Stimulated activated CD4-positive, alpha-beta T cell treated with anti-CD3 and anti-CD28 coated beads, Interleukin-1b, Interleukin-23, amount 100 ng/mL, for 4 hours (primary cell): Measurements from ENCODE around the gene TRMT11.
"Not testable (repeated sequence)": the region's sequence is repeated elsewhere in the genome, so short reads cannot be mapped to it uniquely, and the experiment has no call there.

Source experiments
- DNase-seq, 2 donors: peaks; one replicate each; pipeline ENCODE4 v3.0.0-alpha.2; 2020; ENCODE audit warnings: low read depth in 2 of 2

The TRMT11 gene

DNA sequence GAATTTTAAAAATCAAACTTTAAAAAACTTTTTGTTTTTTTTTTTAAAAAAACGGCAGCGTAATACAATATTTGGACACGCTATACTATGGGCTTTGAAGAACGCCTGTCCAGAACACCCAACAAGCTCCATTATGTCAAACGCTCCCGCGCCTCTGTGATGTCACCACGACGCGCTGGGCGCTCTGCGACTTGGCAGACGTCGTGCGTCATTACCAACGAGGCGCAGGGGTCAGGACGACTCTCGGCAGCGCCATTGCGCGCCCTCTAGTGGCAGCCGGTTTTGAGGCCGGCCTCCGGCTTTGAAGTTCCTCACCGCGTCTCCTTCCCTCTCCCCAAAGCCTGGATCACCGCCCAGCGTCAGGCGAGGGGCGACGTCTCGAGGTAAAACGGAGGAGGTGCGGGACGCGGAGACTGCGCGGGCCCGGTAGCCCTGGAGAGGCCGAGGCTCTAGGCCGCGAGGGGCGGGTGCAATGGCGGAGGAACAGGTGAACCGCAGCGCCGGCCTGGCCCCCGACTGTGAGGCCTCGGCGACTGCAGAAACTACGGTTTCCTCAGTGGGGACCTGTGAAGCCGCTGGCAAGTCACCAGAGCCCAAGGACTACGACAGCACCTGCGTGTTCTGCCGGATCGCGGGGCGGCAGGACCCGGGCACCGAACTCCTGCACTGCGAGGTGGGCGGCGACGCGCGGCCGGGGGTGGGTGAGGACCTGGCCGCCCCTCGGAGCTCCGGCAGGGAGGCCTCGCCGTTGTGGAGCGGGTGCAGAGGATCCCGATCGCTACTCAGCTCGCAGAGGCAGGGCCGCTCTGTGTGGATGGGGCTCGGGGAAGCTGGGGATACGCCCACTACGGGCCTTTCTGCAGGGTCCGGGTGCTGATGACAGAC is 29.6 kb upstream of the TRMT11 start, which contains the start of gene HINT3:
HINT3 (plus strand) TSS at position 265 of the 885 bp plus-strand sequence; CDS start at position 473, 208 bp downstream.
- peak; percentile 98 to 99 for DNase-seq

DNA sequence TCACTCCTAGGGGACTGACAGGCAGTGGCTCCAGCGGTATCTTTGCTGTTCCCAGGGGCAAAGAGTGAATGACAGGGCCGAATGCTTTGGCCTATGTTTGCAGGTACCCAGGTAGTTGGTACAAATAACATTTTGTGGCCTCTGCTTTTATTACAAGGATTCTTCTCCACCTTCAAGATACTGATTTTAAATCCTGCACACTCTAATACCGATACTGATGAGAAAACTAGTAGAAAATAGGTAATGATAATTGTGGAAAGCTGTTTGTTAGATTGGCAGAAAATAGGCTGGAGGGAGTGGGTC is 29.0 kb upstream of the TRMT11 start:
- DNase-seq, result no peak

DNA sequence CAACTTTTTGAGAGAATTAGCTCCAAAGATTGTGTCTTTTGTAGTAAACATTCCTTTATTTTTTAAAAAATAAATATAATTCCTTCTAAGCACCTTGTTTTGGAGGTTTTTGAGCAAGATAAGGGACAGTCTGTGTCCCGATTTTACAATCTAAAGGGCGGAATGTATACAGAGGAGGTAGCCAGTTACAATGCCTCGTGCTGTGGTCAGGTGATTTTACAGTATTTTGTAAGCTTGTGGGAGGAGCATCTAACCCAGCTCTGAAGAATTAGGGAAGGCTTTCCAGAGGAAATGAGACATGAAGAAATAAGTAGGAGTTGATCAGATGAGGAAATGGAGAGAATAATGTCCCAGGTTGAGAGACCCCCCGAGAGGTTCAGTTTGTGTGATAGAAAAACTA is 28.5 kb upstream of the TRMT11 start:
- DNase-seq, result no peak

DNA sequence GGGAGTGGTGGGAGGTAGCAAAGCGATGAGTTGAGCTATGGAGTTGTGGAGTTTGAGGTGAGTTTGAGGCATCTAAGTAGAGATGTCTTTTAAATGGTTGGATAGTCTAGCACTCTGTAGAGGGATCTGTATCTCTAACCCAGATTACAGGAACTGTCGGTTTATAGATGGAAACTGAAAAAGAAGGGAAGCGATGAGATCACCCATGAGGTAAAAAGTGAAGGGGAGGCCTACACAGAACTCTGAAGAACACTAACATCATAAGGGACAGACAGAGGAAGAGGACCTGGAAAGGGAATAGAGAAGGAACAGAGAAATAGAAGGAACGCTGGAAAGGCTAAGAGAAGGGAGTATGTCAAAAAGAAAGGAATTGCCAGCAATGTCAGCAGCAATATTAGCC is 27.3 kb upstream of the TRMT11 start:
- DNase-seq, result no peak

DNA sequence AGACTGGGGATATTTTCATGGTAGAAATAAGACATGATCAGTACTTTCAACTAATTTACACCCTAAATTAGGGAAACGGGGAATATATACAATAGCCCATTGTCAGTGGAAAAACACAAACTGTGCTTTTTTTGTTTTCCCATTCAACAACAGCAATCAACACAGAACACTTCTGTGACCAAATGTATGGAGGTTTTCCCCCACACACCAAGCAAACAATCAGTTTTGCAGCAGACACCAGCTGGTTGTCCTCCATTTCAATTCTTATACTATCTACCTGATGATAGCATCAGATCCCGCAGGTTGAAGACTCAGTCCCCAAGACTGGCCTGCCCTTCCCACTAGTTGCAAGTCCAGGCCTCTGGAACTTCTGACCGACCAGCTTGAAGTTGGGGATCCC is 25.2 kb upstream of the TRMT11 start:
- DNase-seq, result no peak

DNA sequence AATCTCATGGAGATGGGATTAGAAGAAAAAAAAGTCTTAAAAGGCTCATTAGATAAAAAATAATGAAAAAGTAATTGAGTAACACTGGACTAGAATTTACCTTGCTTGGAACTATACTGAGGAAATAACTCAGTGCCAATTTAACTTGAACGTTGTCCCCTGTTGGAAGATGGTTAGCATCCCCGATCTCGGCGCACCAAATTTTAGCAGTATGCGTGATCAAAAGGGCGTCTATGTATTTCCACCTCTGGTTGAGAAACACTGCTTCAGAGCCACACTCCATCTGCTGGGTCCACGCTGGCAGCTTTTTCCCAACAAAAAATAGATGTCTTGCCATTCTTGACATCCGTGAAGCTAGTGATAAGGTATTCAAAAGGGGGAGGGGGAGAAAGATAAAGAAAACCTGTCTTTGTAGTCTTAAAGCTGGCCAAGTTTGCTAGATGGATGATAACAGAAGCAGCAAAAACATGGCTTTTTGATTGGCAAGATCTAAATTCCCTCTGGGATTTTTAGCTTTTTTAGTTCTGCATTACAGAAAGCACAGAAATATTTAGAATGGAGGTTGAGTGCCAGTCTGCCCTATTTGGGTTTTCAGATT is 23.3 kb upstream of the TRMT11 start:
- no peak for DNase-seq

DNA sequence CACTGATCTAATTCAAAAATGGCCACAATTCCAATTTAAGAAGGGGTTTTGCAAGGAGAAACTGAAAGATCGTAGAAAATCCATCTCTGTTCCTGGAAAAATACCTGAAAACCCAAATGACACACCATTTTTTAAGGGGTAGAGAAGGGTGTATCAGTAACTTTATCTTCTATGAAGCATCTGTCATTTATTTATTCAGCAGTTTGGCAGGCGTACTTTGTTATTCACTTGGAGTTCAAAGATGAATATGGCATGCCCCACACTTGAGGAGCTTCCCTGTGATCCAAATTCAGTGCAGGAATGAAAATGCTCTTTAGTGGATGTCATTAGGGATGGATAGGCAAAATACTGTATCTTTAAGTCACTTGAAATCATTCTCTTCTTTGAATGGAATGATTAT is 22.5 kb upstream of the TRMT11 start:
- no peak for DNase-seq

DNA sequence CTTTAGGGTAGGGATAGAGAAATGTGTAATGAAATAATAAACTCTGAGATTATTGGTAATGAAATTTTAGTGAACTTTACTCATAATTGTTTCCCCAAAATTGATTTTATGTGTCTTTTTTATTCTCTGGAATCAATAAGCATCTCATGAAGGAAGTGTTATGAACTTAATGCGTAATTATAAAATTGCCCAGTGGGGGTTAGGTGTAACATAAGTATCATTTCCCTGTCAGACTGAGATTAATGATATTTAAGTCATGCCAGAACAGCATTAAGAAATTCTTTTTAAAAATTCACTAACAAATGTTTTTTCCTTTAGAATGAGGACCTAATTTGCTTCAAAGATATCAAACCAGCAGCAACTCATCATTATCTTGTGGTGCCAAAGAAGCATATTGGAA is 19.8 kb upstream of the TRMT11 start:
- no peak for DNase-seq

DNA sequence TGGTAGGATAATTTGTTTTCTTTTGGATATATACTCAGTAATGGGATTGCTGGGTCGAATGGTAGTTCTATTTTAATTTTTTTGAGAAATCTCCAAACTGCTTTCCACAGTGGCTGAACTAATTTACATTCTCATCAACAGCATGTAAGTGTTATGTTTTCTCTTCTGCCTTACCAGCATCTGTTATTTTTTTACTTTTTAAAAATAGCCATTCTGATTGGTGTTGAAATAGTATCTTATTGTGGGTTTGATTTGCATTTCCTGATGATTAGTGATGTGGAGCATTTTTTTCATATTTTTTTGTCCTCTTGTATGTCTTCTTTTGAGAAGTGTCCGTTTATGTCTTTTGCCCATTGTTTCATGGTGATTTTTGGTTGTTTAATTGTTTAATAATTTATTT is 17.8 kb upstream of the TRMT11 start:
- no peak for DNase-seq

DNA sequence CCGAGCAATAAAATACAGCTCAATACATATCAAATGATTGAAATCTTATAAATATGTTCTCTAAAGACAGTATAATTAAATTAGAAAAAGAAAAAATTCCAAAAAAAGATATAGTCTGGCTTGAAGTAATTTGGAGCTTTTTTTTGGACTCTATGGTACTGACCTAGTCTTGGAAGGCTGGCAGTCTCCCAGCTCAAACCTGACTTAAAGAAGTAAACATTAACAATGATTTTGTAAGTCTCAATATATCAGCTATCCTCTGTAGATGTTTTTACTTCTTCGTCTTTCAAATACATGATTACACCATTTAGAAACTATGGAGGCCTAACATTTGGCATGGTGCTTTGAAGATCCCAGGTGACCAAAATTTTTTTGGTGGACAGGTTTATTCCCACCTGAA is 15.6 kb upstream of the TRMT11 start:
- DNase-seq, result no peak

DNA sequence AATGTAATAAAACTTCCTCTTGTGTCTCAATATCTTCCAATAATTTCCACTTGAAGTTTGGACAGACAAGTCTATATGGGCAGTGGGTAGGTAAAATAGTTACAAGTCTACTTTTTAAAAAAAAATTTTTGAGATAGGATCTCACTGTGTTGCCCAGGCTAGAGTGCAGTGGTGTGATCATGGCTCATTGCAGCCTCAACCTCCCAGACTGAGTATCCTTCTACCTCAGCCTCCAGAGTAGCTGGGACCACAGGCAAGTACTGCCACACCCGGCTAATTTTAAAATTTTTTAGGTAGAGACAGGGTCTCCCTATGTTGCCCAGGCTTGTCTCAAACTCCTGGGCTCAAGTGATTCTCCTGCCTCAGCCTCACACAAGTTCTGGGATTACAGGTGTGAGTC is 13.9 kb upstream of the TRMT11 start:
- not testable (repeated sequence) for DNase-seq

DNA sequence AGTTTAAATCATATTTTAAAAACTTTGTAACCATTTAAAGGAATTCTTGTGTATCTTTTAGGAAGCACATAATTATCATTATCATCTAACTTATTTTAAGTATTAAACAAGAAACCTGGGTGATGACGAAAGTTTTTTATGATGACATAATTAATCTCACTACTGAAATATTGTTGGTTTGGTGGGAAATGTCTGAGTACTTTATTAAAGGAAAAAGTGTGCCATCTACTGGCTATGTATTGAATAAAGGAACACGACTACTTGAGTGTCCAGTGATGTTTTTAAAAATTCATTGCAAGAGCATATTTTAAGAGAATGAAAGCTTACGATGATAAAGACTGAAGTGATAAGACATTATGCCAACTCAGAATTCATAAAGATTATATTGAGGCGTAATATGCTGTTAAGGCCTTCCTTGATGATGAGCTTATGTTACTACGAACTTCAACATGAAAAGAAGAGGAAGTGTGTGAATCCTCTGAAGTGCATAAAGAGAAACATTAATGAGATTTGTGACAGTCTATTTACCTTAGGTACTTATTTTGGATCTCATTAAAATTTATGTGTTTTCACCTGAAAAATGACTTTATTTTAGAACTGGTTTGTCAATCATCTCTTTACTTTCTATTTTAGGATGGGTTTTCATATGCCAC is 12.0 kb upstream of the TRMT11 start:
- DNase-seq, result no peak

DNA sequence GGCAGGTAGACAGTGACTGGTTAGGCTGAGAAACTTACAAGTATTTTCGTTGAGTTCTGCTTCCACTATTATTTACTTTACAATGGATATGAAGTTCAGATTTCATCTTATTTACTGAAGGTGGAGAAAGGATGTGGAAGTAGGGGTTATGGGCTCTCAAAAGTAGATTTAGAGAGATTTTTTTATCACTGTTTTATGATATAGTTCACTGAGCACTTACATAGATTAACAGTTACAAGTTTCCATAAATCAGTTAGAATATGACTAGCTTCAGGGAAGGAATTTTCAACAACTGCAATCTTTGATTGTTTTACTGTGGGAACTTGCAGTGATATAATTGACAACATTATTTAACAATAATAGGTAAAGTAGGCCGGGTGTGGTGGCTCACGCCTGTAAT is 7.2 kb upstream of the TRMT11 start:
- no peak for DNase-seq

DNA sequence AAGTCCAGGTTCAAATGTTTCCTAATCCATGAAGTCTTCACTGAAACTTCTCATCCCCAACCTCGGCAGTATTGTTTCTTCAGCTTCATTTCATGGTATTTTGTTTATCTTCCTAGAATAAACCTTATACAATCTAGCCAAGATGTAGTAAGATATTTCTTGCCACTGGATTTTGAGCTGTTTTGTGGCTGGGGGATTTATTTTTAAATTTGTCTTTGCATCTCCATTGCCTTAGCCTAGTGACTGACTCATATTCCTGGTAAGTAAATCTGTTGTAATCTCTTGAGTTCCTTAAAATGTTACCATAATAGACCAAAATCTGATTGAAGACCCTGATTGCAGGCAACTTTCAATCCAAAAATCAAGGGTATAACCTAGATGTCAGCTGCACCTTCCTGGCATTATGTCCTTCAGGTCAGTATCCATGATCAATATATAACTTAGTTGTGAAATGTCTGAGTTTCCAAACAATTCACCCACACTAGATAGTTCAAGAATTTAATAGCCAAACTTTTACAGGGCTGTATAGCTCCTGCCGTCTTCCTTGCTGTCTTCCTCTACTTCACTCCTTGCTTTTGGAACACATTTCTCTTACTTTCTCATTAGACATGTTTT is 4.7 kb upstream of the TRMT11 start:
- DNase-seq, result no peak

DNA sequence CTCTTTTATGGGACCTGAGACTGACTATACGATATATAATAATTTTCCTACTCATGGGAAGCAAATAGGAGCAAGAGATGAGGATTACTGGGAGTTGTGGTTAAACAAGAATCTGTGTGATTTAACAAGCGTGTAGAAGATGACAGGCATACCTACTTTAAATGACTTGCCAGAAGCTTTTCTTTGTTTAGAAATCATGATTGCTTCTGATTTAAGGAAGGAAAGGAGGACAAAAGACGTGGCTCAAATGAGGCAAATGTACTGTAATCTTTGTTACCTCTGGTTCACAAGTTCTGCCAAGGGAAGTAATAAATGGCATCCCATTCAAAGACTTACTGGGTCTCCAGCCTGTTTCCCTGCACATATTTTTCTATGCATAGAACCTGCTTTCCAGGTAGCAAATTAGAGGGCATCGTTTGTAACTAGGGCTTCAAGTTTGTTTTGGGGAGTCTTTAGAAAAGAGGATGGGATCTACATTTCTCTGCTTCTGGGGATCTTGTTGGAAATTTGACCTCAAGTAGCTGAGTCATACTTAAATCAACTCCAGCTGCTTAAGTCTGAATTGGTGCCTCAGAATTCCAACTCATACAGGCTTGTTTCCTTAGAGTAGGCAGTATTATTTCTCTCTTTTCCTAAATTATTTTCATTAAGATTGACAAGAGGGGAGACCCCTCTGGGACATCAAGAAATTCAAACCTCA is 2.9 kb upstream of the TRMT11 start:
- no peak for DNase-seq

DNA sequence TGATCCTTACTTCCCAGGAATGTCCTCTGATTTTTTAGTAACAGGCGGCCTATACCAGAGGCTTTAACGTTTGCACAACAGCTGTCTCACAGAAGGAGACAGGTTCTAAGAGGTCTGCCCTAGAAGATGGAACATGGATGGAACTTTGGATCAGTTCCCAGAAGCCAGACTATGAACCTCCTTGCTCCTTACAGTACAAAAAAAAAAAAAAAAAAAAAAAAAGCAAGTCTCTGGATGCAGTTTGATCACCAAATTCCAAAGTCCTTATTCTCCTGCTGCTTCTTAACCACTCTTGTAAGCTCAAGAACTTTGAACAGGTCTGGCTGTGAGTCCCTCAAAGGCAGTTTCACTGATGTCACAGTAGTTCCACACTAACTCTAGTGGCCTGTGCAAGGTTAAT is 2.0 kb upstream of the TRMT11 start:
- no peak for DNase-seq

DNA sequence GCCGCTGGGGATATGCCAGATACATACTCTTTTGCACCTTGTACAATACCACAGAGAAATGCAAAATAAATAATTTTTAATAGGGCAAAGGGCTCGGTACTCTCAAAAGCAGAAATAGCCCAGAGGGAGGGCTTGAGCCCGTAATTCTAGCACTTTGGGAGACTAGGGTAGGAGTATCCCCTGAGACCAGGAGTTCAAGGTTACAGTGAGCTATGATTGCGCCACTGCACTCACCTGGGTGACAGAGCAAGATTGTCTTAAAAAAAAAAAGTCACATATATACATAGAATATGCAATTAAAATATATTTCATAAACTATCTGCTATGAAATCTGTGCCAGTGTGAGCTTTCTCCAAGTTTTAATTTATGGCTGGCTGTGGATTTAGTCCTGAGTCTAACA is 818 bp upstream of the TRMT11 start:
- DNase-seq, result no peak

DNA sequence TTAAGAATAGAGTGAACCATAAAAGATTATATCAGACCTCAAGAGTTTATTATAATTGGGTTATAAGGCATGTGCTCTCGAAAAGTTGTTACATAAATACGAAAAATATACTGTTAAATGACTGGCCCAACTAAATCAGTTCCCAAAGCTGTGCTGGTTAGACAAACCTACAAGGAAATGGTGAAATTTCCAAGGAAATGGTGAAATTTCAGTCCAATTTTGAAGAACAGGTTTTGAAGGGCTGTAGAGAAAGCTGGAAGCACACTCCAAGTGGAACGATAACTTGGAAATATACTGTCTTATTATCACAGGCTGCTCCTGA is 400 bp upstream of the TRMT11 start:
- DNase-seq, result no peak

DNA sequence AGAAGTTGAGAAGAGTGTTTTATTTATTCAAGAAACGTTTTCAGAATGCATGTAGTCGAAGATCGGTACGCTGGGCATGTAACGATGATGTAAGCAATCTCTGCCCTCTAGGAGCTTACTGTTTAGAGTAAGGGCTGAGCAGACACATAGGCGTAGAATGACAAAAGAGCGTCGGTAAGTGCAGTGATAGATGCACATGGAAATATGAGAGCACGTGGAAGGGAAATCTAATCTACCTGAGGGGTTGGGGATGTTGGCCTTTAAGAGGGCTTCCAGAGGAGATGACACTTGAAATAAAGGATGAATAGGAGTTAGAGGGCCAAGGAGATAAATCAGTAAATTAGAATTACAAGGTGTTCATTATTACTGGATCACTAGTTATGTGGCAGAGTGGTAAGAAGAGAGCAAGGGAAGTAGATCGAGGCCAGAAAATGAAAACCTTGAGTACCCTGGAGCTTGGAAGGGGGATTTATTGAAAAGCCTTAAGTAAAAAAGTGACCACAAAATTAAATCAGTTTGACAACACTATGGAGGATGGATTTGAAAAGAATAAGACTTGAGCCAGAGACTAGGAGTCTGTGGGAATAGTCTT is 782 bp downstream of the TRMT11 start:
- peak in 1 of 2 donors; percentile 7 for DNase-seq

DNA sequence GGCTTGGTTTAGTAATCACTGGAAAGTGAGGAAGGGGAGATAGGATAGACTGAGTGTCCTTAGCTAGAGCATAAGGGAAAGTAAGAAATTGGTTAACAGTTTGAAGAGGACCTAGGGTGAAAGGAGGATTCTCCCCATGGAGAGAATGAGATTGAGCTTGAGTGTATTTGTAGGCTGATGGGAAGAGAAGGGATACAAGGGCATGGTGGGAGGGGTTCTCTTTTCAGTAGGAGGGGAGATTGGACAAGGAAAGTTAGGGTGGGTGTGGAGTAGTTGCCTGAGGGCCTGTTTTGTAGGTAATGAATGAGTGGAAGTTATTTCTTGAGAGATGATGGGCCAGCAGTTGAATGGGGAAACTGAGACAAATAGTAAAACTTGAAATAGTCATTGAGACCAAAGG is 1.9 kb downstream of the TRMT11 start:
- no peak for DNase-seq

DNA sequence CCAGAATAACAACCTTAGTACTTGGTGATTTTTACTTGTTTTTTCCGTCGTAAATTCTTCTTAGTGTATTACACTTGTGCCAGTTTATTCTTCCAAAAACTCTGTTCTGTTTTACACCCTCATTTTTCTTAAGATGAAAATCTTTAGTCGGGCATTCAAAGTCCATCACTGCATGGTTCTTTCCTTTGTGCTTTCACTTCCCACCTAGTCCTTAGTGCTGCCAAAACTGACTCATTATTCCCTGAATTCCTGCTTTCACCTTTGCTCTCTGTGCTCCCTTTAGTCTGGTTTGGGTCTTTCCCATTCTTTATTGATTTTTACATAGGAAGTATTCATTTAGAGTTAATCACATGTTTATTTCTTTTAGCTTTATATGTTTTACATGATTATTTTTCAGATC is 3.3 kb downstream of the TRMT11 start:
- no peak for DNase-seq

DNA sequence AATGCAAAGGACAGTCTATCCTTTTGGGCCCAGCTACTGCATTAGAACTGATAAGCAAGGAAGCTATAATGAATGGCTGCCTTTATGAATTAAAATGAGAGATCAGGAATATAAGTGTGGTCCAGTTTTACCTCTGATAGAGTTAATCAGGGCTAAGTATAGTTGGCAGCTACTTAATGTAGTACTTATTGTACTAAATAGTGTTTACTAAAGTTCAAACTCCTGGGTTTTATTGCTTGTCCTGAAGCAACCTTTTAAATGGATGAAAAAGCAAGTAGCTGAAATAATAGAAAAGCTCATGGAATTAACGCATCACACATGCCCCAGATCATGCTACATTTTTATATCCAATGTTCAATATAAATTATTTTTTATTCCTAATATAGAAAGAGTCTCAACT is 5.3 kb downstream of the TRMT11 start:
- no peak for DNase-seq
